ENCODE data around the gene GNAL. TPM values are rescaled to one million over a fixed set of nuclear protein-coding genes. Genes with fewer than 3 reads are reported as not detected.

Gene GNAL
- total RNA-seq, 1 donor from 2014 or later: 5.9 TPM

DNA sequence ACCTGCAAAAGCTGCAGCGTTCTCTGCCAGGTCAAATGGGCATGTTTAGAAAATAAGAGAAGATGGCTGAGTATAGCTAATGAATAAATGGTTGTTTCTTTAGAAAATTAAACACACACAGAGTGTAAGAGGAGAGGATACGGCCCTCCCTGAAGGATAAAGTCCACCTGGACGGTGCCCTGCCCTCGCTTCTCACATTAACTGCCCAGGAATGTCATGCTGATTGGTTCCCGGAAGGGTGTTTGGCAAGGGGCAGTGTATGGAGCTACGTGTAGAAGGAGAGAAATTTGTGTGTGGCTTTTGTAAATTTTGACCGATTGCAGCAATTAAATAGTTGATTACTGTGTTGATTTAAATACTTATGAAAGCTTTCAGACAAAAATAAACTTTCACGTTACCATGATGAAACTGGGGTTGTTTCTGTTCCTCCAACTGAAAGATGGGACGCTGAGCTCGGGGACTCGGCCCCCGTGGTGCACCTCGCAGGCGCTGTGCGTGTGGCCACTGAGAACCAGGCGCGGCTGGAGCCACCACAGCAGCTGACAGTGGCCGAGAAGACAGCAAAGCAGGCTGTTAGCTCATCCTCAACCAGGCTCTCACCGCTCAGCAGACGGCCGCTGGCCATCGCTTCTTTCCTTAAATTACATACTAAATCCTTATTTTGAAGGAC is 196.3 kb downstream of the GNAL start:
- Histone ChIP-seq H3K4me1 (no peaks in the 10 kb centered on the region), H3K27me3 (no peaks in the 10 kb centered on the region), H3K4me3 (no peak overlapping the region), H3K36me3 (peaks cover 53 to 68% of the 10 kb centered on the region in 2 donors), H3K9me3 (no peaks in the 10 kb centered on the region), H3K27ac (no peak overlapping the region)
- intact Hi-C loops (cut with DNase I): no loop called here
- TF ChIP-seq, protein P1, sequence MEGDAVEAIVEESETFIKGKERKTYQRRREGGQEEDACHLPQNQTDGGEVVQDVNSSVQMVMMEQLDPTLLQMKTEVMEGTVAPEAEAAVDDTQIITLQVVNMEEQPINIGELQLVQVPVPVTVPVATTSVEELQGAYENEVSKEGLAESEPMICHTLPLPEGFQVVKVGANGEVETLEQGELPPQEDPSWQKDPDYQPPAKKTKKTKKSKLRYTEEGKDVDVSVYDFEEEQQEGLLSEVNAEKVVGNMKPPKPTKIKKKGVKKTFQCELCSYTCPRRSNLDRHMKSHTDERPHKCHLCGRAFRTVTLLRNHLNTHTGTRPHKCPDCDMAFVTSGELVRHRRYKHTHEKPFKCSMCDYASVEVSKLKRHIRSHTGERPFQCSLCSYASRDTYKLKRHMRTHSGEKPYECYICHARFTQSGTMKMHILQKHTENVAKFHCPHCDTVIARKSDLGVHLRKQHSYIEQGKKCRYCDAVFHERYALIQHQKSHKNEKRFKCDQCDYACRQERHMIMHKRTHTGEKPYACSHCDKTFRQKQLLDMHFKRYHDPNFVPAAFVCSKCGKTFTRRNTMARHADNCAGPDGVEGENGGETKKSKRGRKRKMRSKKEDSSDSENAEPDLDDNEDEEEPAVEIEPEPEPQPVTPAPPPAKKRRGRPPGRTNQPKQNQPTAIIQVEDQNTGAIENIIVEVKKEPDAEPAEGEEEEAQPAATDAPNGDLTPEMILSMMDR (IDR thresholded peaks at IDR 0.05): no peak
- DNase-seq (ENCODE audit: low spot score in 2 of 2): peak in 1 of 2 donors; percentile 69

DNA sequence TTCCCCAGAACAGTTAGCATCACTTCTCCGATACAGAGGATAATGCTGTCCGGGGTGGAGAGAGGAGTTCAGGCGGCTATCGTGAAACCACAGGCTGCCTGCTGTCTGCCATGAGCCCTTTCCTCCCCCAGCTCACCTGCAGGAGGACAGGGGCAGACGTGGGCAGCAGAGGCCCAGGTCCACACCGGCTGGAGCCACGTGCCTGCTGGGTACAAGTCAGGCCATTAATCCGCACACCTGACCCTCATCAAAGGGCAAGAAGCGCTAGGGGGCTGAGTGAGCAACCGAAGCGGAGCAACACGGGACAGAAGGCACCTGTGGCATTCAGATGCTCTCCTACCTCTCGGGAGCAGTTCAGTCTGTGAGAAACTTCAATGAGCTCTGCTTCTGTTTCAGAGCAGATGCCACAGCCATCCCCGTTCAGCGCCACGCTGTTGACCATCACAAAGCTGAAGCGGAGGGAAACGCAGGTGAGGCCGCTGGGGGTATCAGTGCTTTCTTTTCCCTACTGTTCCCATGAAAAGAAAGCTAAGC is 197.6 kb downstream of the GNAL start:
- TF ChIP-seq, protein P1 (IDR thresholded peaks at IDR 0.05): no peak
- H3K36me3 ChIP-seq: peaks cover 54 to 71% of the 10 kb centered on the region in 2 donors
- H3K4me3 ChIP-seq: no peak overlapping the region
- H3K27me3 ChIP-seq: no peaks in the 10 kb centered on the region
- H3K4me1 ChIP-seq: no peaks in the 10 kb centered on the region
- no peaks in the 10 kb centered on the region for H3K9me3 ChIP-seq
- intact Hi-C loops (cut with DNase I): no loop called here
- no peak overlapping the region for H3K27ac ChIP-seq
- DNase-seq (ENCODE audit: low spot score in 2 of 2): no peak

DNA sequence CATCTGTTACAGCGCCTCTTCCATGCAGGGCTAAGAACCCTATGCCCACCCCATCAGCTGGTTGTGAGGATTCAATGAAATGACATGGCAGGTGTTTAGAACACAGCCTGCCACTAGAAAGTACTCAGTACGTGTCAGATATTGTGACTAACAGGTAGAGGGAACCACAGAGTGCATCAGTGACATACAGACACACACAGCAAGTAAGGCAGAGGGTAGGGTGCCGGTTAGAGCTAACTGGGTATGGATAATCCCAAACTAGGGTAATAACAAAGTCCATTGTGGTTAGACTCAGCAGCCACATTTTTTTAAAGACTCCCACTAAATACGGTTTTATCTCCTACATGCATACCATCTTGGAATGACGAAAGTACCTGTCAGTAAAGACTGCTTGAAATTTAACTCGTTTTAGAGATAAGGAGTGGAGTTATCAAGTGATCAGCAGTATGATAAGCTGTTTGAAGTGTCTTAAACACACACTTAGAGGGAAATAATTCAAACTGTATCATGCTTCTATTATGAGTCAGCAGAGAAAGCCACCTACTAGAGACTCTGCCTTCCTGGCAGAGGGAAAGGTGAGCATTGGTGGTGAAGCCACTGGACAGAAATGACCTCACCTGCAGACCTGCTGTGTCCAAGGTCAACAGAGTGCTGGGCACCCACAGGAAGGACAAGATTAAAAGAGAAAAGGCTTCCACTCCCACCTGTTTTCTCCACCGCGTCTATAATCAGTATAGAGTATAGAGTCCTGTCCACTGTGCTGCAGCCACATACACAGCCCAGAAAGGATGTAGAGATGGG is 198.5 kb downstream of the GNAL start:
- no peak overlapping the region for H3K4me3 ChIP-seq
- no peaks in the 10 kb centered on the region for H3K4me1 ChIP-seq
- TF ChIP-seq, protein P1 (IDR thresholded peaks at IDR 0.05): no peak
- H3K27me3 ChIP-seq: no peaks in the 10 kb centered on the region
- peaks cover 56 to 76% of the 10 kb centered on the region in 2 donors for H3K36me3 ChIP-seq
- intact Hi-C loops (cut with DNase I): no loop called here
- no peak overlapping the region for H3K27ac ChIP-seq
- no peaks in the 10 kb centered on the region for H3K9me3 ChIP-seq
- DNase-seq (ENCODE audit: low spot score in 2 of 2): no peak

DNA sequence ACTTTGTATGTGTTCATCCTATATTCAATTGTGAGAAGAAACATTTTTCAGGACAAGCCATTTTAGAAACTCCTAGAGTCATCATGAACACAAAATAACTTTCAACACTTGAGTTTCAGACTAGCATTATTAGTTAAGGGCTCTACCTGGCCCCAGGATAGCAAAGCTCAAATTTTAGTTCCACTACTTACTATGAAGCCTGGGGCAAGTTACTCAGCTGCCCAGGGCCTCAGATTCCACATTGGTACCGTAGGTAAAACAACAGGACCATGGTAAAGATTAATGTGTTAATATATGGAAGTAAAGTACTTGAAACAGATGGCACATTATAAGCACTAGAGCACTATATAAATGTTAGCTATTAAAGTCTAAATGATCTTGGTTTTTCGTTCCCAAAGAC is 199.7 kb downstream of the GNAL start:
- intact Hi-C loops (cut with DNase I): no loop called here
- TF ChIP-seq, protein P1 (IDR thresholded peaks at IDR 0.05): no peak
- Histone ChIP-seq H3K36me3 (peaks cover 61 to 84% of the 10 kb centered on the region in 2 donors), H3K9me3 (no peaks in the 10 kb centered on the region), H3K4me3 (no peak overlapping the region), H3K4me1 (no peaks in the 10 kb centered on the region), H3K27ac (no peak overlapping the region), H3K27me3 (no peaks in the 10 kb centered on the region)
- DNase-seq (ENCODE audit: low spot score in 2 of 2): no peak

DNA sequence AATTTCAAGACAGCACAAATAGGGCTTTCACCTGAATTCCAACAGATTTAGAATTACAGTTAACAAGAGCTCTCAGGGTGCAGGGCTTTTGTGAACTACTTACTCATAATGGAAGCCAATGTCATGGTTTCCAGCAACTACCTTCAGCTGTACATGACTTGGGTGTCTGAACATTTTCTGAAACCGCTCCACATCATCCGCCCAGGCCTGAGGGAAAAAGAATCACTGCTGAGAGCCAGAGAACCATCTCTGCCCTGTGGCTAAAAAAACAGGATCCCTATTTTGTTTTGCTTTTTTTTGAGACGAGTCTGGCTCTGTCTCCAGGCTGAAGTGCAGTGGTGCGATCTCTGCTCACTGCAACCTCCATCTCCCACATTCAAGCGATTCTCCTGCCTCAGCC is 200.2 kb downstream of the GNAL start:
- Histone ChIP-seq H3K36me3 (peaks cover 59 to 79% of the 10 kb centered on the region in 2 donors), H3K4me1 (no peaks in the 10 kb centered on the region), H3K9me3 (no peaks in the 10 kb centered on the region), H3K4me3 (no peak overlapping the region), H3K27me3 (no peaks in the 10 kb centered on the region), H3K27ac (no peak overlapping the region)
- TF ChIP-seq, protein P1 (IDR thresholded peaks at IDR 0.05): no peak
- intact Hi-C loops (cut with DNase I): no loop called here
- DNase-seq (ENCODE audit: low spot score in 2 of 2): no peak

Data from ascending aorta (tissue), 2 donors.